Hematopoietic multipotent progenitor cell treated with erythropoietin and hydrocortisone succinate and interleukin-3 and kit ligand, for 17 days (in vitro differentiated cells): ENCODE measurements around the gene RAD51B.
"Not testable (repeated sequence)": the region's sequence is repeated elsewhere in the genome, so short reads cannot be mapped to it uniquely, and the experiment has no call there.

Experiments
- DNase-seq: peaks from one replicate; pipeline ENCODE4 v3.0.0-alpha.2; 2015; ENCODE audit warnings: low spot score

Gene RAD51B

DNA sequence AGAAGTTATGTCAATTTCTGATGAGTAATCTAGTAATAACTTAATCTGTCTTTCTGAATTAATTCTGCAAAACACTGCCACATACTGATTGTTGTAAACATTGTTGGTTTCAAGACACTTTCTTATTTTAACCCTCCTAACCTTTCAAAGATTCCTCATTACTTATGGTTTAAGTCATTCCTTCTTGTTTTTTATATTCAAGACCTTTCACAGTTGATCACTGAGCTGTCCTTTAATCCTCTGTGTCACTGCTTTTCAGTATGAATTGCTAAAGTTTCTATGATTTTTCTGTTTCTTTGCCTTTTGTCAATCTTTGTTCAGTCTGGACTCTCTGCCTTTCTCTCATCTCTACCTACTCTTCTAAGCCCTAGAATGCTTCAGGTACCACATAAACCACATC is 164.7 kb downstream of the RAD51B start:
- DNase-seq, result no peak

DNA sequence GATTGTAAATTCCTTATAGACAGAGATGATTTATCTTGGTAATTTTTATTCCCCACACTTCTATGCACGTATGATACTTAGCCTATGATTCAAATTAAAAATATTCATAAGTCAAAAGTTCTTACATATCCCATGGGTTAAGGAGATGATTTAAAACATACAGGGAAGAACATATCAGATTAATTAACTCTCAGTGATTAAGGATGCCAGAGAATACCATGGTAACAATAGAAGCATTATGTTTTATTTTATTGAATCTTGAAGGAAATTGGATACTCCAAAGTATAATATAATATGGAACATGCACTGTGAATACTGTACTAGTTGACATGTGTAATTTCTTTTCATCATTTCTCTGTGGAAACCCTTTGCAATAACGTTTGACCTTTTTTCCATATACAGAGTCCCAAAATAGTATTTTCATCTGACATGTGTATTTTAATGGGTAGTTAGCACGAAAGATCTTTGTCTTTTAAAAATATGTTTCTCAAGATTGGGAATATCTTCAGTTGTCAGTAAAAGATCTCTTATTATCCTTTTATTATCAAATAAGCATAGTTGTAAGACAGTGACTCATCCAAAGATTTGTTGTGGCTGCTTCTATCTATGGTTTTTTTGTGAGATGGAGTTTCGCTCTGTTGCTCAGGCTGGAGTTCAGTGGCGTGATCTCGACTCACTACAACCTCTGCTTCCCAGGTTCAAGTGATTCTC is 166.7 kb downstream of the RAD51B start:
- DNase-seq, result no peak

DNA sequence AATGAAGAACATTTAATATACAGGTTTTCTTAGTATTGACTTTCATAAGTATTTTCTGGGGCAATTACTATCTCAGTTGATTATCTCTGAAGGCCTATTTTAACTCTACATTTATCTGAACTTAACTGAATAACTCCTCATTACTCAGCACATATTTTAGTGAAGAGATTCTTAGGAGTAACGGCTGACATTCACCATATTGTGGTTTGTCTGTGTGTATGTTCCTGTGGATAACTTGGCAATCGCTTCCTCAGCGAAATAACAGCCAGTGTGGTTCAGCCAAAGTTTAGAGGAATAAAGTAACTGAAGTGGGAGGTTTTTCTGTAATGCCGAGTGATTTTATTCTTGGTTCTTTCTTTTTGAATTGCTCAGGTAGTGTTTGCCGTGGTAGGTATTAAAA is 168.0 kb downstream of the RAD51B start:
- DNase-seq, result no peak

DNA sequence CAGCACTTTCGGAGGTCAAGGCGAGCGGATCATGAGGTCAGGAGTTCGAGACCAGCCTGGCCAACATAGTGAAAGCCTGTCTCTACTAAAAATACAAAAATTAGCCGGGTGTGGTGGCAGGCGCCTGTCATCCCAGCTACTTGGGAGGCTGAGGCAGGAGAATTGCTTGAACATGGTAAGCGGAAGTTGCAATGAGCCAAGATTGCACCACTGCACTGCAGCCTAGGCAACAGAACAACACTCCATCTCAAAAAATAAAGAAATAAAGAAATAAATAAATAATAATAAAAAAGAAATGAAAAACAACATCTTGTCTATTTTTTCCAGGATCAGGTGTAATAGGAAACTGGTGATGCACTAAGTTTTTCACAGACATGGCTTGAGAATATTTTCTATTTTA is 168.6 kb downstream of the RAD51B start:
- DNase-seq, result not testable (repeated sequence)

DNA sequence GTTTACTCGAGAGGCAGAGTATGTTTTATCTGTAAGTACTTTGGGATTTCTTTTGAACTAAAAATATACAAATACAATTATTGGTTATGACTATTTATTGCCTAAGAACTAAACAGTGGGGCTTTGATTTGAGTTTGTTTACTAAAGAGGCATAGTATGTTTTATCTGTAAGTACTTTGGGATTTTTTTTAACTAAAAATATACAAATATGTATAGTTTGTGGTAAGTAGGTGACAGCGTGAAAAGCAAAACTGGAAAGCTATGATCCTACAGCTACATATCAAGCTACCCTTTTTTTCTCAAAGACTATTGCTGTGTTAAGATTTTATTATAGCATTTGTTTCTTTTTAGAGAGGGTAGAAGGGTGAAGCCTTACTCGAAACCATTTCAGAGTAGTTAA is 171.0 kb downstream of the RAD51B start:
- DNase-seq, result no peak

DNA sequence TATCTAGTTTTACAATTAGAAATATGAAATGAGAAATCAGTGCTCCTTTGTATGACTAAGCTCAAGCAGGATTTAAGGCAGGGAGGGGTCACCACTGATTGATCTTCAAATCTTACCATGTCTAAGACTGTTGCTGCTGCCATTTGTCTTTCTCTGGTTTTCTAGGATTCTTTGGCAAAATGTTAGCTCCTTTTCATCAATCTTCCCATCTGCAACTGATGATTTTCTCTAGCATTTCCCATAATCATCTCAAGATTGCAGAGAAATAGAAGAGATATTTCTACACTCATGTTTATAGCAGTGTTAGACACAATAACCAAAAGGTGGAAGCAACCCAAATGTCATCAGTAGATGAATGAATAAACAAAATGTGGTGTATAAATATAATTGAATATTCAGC is 175.0 kb downstream of the RAD51B start:
- no peak for DNase-seq

DNA sequence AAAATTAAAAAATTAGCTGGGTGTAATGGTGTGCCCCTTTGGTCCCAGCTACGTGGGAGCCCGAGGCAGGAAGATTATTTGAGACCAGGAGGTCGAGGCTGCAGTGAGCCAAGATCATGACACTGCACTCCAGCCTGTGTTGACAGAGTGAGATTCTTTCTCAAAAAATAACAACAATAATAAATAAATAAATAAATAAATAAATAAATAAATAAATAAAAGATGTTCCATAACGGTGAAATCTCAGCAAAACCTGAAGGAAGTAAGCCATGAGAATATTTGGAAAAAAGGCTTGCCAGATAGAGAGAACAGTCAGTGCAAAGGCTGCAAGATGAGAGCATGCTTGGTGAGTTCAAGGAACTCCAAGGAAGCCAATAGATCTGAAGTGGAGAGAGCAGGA is 176.7 kb downstream of the RAD51B start:
- no peak for DNase-seq

DNA sequence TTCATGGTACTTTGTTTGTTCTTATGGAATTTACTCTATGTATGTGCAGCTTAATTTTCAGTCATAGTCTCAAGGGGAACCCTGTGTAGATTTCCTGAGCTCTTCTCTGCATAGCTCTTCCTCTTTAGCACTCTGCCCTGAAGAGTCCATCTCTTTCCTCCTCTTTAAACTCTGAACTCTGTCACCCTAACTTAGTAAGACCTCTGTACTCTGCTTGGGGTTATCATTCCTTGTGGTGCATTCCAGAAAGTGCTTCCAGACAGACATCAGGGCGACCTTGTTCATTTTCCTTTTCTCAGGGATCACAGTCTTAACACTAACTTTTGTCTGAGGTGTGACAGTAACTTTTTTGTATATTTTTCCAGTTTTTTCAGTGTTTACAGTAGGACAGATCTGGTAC is 179.3 kb downstream of the RAD51B start:
- DNase-seq, result no peak

DNA sequence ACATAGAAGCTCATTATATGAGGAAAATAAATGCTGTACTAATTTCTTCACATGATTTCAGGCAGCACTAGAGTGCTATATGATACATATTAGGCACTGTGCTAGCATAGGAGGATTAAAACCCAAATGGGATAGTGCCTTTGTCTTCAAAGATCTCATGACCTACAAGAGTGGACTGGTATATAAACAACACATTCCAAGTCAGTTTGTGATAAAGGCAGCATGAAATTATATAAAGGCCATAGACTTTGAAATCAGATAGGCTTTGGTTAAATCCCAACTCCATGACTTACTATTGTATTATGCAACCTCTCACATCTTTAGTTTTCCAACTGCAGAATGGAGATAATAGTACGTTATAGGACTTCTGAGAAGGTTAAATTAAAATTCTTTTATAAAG is 179.7 kb downstream of the RAD51B start:
- no peak for DNase-seq

DNA sequence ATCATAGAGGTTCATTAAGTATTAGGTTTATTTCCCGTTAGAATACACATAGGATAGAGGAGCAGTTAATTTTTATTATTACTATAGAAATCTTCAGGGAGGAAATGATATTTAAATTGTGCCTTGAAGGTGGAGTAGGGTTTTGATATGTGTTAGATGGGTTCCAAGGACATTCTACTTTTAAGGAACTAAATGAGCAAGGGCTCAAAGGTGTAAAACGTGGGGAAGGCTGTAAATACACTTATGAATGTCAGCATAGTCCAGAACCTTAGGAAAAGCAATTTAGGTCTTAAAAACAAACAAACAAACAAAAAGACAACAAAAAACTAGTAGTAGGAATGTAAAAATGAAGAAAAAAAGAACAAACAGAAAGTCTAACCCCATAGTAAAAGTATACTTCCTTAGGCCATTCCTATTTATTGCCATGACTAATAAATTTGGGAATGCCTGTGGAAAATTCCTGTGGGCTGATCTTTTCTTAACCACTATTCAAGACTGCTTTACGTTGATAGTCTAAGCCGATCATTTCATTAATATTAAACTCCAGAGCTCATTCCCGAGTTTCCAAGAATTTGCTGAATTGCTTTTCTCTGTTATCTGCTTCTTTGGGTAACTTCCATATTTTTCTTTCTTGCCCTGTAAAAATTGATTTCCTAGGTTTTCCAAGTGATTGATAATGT is 180.3 kb downstream of the RAD51B start:
- DNase-seq, result no peak

DNA sequence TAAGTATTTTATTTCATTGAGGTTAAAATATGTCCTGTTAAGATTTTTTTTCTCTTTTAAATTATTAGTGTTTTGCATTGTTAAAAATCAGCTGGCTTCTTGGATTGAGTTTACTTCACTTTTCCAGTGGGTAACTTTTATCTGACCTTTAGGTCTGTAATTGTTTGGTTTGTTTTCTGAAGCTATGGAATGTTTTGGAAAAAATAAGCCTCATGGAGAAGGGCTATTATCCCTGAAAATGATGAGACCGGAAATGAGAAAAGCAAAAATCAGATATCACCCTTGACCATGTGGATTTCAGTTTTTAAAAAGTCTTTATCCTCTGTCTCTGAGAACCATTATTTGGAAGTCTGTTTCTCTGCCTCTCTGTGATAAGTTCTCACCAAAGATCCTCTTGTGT is 180.9 kb downstream of the RAD51B start:
- DNase-seq, result no peak

DNA sequence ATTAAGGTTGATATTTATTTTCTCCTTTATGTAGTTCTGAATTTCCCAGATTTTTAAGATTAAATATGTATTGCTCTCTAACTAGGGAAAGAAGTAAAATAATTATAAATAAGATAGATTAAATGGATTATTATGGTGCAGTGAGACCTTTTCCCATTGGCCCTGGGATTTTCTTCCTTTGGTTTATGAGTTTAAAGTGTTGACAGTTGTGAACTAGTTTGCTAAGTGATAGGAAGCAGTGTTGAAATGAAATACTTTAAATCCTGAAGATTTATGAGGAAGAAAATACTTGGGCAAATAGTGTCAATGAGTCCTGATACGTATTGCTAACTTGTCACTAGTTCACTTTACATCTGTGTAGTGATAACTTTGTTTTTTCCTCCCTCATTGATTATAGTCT is 188.9 kb downstream of the RAD51B start:
- no peak for DNase-seq

DNA sequence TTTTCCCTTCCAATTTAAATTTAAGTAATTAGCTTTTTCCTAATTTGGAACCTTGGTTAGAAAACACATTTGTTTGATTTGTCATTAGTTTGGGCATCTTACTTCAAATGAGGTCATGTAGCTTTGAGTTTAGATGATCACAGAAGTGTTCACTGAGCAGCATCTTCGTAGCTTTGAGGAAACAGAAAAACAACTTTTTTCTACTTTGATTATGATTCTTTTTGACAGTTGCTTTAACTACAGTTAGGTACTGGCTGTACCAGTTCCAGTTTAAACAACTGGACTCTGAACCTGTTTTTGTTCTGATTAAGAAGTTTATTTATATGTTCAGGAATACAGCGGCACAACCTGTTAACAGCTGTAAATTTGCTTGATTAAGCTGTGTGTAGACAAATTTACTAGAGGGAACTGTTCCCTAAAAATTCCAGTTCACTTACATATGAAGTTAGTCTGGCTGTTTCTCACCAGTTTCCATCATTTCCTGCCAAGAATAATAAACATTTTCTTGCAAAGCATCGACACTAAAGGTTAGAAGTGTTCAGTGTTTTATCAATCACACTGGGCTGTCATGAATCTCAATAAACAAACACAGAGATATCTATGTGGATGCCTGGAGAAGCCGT is 191.9 kb downstream of the RAD51B start:
- DNase-seq, result no peak

DNA sequence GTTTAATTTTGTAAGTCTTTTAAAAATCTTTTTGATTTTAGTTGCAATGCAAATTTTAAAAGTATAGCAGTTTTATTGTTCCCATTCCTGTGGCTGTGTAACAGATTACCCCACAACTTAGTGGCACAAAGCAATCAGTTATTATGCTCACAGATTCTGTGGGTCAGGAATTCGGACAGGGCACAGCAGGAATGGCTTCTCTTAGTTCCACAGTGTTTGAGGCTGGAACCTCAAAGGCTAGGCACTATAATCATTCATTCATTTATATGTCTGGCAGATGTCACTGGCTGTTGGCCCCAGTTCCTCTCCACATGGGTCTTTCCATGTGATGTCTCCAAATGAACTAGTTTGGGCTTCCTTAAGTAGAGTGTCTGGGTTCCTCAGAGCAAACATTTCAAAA is 193.3 kb downstream of the RAD51B start:
- no peak for DNase-seq

DNA sequence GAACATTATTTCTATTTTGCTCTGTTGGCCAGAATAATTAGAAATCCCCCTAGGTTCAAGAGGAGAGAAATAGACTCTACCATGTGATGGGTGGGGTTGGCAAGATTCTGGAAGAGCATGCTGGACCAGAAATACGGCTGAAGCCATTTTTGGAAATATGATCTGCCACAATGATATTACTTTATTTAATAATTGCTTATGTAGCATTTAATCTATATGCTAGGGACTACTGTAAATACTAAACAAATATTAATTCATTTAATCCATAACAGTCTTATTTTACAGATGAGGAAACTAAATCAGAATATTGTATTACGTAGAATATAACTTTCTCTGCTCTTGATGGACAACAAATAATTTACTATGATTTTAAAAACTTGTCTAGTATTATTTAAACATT is 193.7 kb downstream of the RAD51B start:
- DNase-seq, result no peak

DNA sequence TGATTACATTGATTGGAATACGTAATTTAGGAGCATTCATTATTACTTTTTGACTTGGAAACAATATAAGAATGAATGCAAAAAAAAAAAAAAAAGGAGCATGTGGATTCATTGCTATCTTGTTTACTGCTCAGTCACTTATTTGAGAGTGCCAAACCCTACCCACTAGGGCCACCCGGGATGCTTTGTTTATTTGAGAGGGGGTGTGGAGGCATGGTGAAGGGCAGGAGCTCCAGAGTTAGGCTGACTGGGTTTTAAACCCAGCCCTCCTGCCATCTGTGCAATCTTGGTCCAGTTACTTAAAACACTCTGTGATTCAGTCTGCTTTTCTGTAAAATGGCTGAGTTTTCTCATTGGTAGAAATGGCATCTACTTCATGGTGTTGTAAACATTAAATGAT is 195.2 kb downstream of the RAD51B start:
- no peak for DNase-seq

DNA sequence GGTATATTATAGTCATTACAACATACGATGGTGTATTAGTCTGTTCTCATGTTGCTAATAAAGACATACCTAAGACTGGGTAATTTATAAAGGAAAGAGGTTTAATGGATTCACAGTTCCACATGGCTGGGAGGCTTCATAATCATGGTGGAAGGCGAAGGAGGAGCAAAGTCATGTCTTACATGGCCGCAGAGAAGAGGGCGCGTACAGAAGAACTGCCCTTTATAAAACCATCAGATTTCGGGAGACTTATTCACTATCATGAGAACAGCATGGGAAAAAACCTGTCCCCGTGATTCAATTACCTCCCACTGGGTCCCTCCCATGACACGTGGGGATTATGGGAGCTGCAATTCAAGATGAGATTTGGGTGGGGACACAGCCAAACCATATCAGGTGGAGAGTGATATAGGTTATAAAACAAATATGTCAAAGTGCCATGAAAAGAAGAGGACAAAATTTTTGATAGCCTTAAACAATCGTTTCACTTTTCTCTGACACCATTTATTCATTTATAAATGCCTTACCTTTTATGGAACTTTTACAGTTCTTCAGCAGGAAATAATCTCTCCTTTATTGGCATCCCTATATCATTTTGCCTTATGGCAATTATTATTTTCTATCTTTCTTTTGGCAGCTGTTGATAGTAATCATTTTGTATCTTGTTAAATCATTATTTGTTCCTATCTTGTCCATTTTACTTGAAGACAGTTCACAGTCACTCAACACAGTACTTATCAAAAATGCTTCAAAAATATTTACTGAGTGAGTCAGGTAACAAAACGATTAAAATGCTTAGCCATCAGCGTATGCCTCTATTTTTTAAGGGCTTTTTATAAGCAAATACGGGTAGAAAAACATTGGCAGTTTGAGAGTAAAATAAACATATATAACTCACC is 196.0 kb downstream of the RAD51B start:
- DNase-seq, result no peak

DNA sequence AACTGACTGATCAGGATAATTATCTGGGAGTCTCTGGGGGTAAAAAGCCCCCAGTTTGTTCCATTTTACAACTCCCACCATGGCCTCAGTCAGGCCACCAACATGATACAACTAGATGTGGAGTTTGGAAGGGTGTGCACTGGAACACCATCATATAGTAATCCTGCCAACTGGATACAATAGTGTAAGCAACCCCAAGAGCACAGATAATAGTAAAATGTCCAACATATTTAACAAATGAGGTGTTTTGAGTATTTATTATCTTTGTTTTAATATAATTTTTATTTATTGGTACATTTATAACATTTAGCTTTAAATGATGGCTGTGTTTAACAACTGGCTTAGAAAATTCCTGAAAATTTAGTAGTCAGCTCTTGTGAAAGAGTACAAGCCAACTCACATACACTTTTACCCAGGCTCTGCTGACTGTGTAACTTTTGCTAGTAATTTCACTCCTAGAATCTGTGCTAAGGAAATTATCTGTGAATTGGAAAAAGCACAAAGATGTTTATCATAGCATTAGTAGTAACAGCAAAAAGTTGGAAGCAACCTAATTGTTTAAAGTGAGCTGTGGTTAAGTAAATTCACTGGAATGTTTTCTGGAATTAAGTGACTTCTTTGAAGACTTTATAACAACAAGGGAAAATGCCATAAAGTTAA is 196.8 kb downstream of the RAD51B start:
- no peak for DNase-seq

DNA sequence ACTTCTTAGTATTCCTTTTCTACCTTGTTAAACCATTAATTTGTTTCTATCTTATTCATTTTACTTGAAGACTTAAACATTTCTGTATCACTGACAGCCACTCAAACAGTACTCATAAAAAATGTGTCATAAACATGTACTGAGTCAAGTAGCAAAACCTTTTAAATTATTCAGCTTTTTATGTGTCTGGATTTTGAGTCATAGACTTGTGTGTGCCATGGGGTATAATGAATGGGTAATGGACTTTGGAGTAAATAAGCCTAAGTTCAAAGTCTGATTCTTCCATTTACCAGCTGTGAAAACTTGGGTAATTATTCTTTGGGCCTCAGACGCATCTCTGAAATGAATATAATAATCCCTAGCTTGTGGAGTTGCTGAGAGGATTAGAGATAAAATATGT is 199.0 kb downstream of the RAD51B start:
- DNase-seq, result no peak

DNA sequence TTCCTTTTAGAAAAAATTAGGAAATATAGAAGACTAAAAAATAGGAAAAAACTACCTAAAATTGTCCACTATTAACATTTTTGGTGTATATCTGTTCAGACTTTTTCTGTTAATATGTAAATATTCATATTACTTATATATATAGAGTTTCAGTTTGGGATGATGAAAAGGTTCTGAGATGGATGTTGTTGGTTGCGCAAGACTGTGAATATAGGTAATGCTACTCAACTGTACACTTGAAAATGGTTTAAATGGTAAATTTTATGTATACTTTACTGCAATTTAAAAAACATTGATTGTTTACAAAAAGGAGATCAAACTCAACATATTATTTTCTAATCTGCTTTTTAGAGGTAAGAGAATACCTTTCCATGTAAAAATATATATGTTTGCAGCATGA is 200.9 kb downstream of the RAD51B start:
- DNase-seq, result no peak

DNA sequence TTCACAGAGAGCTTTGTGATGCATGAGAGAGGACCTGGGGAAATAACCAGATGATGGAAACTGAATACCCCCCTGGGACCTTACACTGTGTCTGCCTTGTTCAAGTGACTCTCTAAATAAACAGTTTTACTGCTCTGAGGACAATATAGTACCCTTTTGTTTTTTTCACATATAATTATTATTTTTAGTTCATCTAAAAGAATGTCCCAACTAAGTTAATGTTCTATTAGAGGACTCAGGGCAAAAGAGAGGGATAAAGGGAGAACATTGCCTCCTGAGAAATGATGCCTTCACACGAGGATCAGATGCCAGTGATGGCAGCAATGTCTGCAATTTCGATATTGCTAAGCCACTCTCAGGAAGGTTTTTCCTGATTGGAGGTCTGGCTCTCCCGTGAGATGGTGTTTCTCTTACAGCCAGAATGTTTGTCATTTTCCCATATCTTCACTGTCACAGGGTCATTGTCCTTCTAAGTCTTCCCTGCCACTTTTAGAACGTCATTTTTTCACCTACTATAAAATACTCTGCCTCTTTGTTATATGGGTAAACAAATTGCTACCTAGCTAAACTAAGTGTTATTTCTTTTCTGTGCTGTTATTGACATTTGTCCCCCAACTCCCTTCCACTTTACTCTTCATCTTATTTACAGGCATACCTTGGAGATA is 201.6 kb downstream of the RAD51B start:
- DNase-seq, result no peak

DNA sequence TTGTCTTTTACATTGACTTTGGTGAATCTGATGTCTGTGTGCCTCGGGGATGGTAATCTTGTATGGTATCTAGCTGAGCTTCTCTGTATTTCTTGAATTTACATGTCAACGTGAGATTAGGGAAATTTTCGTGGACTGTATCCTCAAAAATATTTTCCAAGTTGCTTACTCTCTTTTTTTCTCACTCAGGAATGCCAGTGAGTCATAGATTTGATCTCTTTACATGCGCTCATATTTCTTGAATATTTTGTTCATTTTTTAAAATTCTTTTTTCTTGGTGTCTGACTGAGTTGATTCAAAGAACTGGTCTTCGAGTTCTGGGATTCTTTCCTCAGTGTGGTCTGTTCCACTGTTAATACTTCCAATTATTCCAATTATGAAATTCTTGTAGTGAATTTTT is 207.7 kb downstream of the RAD51B start:
- no peak for DNase-seq
